Upper lobe of left lung (tissue), 4 donors: ENCODE data around the gene ORM1.

Experiments used
- EP300 ChIP-seq, 4 donors: sonication (generic); formaldehyde crosslinking; IDR thresholded peaks; one replicate each; pipeline ENCODE4 v1.5.1; 2017; ENCODE audit warnings: antibody characterized with exemption in 4 of 4, control low read depth in 2 of 4
- POLR2A ChIP-seq, 4 donors: fragments of 450-650 bp; IDR thresholded peaks; one replicate each; pipeline ENCODE4 v1.5.1; 2016 to 2017; ENCODE audit warnings: antibody characterized with exemption in 4 of 4, mild to moderate bottlenecking in 2 of 4
- POLR2AphosphoS5 ChIP-seq, 2 donors: sonication (generic); formaldehyde crosslinking; IDR thresholded peaks; one replicate each; pipeline ENCODE4 v1.5.1; 2017; ENCODE audit warnings: antibody characterized with exemption in 2 of 2
- TF ChIP-seq, protein P1 (sequence below), 6 experiments: fragments of 450-650 bp in 4 of 6; fragments of 200-600 bp in 2 of 6; sonication (generic) in 2 of 6; IDR thresholded peaks; one replicate each; pipeline ENCODE4 v1.5.1; 2016 to 2019; ENCODE audit warnings: antibody characterized with exemption in 6 of 6

- TF ChIP-seq, protein P1, sequence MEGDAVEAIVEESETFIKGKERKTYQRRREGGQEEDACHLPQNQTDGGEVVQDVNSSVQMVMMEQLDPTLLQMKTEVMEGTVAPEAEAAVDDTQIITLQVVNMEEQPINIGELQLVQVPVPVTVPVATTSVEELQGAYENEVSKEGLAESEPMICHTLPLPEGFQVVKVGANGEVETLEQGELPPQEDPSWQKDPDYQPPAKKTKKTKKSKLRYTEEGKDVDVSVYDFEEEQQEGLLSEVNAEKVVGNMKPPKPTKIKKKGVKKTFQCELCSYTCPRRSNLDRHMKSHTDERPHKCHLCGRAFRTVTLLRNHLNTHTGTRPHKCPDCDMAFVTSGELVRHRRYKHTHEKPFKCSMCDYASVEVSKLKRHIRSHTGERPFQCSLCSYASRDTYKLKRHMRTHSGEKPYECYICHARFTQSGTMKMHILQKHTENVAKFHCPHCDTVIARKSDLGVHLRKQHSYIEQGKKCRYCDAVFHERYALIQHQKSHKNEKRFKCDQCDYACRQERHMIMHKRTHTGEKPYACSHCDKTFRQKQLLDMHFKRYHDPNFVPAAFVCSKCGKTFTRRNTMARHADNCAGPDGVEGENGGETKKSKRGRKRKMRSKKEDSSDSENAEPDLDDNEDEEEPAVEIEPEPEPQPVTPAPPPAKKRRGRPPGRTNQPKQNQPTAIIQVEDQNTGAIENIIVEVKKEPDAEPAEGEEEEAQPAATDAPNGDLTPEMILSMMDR (IDR thresholded peaks at IDR 0.05), result no peak
- TF ChIP-seq POLR2AphosphoS5 (IDR thresholded peaks at IDR 0.05) (no peak), POLR2A (IDR thresholded peaks at IDR 0.05) (no peak), EP300 (IDR thresholded peaks at IDR 0.05) (no peak)
These were observed 11.1 kb upstream of the ORM1 start for GRCh38 chr9:114311571-114312512.
